Gastroesophageal sphincter (tissue), 3 donors: Measurements from ENCODE around the gene PCDHGA7.

Experiments
- CTCF ChIP-seq, 4 experiments: fragments of 200-600 bp in 2 of 4; fragments of 450-650 bp in 2 of 4; sonication (generic) in 1 of 4; IDR thresholded peaks; one replicate each; pipeline ENCODE4 v1.5.1; 2017 to 2019; ENCODE audit warnings: antibody characterized with exemption in 4 of 4, mild to moderate bottlenecking in 2 of 4, moderate library complexity in 2 of 4
- EP300 ChIP-seq: sonication (generic); formaldehyde crosslinking; IDR thresholded peaks from one replicate; pipeline ENCODE4 v1.6.1; 2017; ENCODE audit warnings: antibody characterized with exemption, mild to moderate bottlenecking
- POLR2A ChIP-seq, 2 donors: fragments of 450-650 bp; IDR thresholded peaks; one replicate each; pipeline ENCODE4 v1.6.1; 2017; ENCODE audit warnings: antibody characterized with exemption in 2 of 2, mild to moderate bottlenecking in 2 of 2, moderate library complexity in 1 of 2
- POLR2AphosphoS5 ChIP-seq: sonication (generic); formaldehyde crosslinking; IDR thresholded peaks from one replicate; pipeline ENCODE4 v1.6.1; 2017; ENCODE audit warnings: antibody characterized with exemption

GRCh38 chr5:141393267-141393666 is 10.7 kb downstream of the PCDHGA7 start:
- TF ChIP-seq POLR2A (IDR thresholded peaks at IDR 0.05) (no peak), CTCF (IDR thresholded peaks at IDR 0.05) (no peak), EP300 (no peak), POLR2AphosphoS5 (no peak)
